Epithelial cell of esophagus (primary cell): Measurements from ENCODE around the gene AMMECR1.

ENCODE experiments used
- DNase-seq: peaks from one replicate; pipeline ENCODE4 v3.0.0; 2010; ENCODE audit warnings: low read depth
- H3K4me3 ChIP-seq: 2 replicates; pipeline ENCODE4 v1.5.1; 2011; ENCODE audit warnings: mild to moderate bottlenecking, low read length, control low read depth
- CTCF ChIP-seq: IDR thresholded peaks from 2 replicates; pipeline ENCODE4 v1.5.1; 2011; ENCODE audit warnings: low read depth, mild to moderate bottlenecking, low read length, control low read depth, inconsistent platforms; ENCODE audit not compliant: insufficient read depth; ENCODE audit errors: missing control alignments

AMMECR1 gene

DNA sequence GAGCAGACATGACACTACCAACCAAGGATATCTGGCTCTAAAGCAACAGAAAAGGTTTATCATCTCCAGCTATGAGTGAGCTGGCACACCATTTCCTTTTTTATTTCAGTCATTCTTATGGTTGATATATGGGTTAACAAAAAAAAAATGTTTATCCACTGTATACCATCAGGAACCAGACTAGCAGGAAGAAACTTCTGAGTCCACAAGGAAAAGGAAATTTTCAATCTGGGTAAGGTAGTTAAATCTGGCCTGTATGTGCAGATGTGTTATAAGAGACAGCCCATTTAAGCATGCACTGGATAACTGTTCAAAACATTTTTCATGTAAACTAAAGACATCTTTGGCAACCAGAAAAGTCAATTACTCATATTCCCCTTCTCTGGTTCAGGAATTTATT lies 35.0 kb downstream of the AMMECR1 start:
- no peak for DNase-seq
- no peak overlapping the region for H3K4me3 ChIP-seq
- TF ChIP-seq CTCF, result no peak

GRCh38 chrX:110281377-110281776 lies 36.5 kb downstream of the AMMECR1 start:
- no peak overlapping the region for H3K4me3 ChIP-seq
- TF ChIP-seq CTCF, result no peak
- no peak for DNase-seq

DNA sequence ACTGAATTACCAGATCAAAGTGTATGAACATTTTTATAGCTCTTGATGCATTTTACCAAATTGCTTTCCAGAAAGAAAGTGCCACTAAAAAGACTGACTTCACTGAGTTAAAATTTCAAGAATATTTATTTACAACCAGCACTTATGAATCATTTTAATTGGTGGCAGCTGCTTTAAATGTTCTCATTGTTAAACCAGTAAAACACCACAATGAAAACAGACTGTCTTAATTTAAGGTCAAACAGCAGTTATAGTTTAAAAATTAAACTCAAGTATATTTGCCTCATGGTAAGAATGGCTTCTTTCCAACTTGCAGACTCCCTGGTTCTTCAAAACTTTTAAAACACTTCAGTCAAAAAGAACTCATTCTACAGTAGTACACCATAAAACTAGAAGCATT lies 36.9 kb downstream of the AMMECR1 start:
- no peak for TF ChIP-seq CTCF
- no peak overlapping the region for H3K4me3 ChIP-seq
- no peak for DNase-seq

DNA sequence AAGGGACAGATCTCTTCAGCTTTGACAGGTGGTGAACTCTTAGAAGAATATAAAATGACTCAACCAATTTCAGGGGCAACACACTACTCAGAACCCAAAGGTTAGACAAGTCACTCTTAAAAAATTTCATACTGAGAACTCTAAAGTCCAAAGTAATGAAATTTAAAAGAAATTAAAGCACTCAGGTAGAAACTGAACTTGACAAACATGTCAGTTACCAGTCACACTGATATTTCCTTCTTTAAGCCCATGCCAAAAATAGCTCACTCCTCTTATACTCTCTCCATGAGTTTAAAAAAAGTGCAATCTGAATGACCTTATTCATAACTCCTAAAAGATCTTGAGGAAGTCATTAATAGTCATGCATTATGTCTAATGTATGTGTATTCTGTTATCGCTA lies 40.3 kb downstream of the AMMECR1 start:
- no peak for DNase-seq
- no peak for TF ChIP-seq CTCF
- H3K4me3 ChIP-seq, result no peak overlapping the region

- H3K4me3 ChIP-seq, result no peak overlapping the region
- TF ChIP-seq CTCF, result no peak
- DNase-seq, result no peak
These were observed 41.1 kb downstream of the AMMECR1 start for GRCh38 chrX:110276778-110277177.

DNA sequence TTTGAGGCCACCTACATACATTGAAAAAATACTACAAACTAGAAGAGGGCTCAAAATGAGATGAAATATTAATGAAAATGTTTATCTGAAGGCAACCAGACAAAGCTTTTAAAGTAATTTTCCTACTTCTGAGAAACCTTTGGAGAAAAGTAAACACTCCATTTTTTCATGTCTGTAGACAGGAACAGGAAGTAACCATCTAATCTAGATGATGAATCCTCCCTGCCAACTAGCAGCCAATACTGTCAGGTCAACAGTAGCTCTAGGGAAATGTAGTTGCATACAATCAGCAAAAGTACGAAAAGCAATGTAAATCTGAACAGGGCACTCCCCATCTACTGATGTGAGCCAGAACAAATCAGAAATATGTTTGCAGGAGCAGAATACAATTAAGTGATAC lies 49.0 kb downstream of the AMMECR1 start:
- DNase-seq, result no peak
- no peak overlapping the region for H3K4me3 ChIP-seq
- no peak for TF ChIP-seq CTCF

DNA sequence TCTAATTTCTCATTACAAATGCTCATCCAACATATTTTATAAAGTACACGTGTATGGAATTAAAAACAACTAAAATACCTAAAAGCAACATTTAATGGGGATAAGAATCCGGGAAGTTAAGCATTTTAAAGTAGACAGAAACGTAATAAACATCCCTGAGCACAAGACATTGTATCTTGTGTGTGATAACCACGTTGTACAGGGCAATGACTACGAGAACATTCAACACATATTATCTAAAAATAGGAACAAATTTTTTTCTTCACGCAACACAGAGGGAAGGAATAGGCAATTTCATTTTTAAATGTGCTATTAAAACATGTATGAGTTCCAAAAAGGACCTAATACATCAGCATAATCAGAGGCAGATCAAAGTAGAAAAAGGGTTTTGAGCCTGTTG lies 49.5 kb downstream of the AMMECR1 start:
- H3K4me3 ChIP-seq, result no peak overlapping the region
- no peak for DNase-seq
- TF ChIP-seq CTCF, result no peak
